ENCODE data around the gene MRPL12. TPM values are rescaled to one million over a fixed set of nuclear protein-coding genes. Genes with fewer than 3 reads are reported as not detected.

The MRPL12 gene
- total RNA-seq, 2 donors from 2014 or later: 53.4 to 63.5 TPM

DNA sequence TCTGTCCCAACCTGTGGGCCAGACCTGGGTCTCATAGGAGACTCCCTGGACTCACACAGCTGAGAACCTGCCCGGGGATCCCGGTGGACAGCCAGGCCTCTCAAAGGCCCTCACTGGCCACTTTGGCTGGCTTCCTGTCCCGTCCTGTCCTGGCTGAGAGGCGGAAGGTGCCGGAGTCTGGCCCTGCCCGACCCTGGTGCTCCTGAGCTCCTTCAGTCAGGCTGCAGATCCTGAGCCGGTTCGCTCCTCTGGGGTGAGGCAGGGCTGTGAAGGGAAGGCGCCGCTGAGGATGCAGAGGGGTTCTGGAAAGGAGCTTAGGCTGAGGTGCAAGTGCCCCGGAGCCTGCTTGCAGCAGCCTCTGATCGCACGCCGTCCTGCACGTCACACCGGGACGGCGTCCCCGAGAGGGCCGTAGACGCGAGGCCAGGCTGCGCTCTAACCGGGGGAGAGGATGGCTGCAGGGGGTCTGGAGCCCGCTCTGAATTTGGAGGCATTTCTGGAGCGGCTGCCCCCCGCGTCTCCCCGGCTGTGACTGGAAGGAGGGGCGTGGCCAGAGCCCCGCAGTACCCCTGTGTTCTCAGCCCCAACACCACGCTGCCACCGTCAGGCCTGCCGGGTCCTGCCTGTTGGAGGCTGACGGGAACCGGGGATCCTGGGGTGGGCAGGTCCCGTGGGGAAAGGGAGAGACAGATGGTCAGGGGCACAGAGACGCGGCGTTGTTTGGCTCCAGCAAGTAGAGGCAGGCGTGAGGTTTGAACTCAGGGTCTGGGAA, 15.2 kb upstream of the MRPL12 start:
- TF ChIP-seq POLR2AphosphoS5 (IDR thresholded peaks at IDR 0.05) (no peak), POLR2A (IDR thresholded peaks at IDR 0.05) (no peak)
- TF ChIP-seq, protein P1, sequence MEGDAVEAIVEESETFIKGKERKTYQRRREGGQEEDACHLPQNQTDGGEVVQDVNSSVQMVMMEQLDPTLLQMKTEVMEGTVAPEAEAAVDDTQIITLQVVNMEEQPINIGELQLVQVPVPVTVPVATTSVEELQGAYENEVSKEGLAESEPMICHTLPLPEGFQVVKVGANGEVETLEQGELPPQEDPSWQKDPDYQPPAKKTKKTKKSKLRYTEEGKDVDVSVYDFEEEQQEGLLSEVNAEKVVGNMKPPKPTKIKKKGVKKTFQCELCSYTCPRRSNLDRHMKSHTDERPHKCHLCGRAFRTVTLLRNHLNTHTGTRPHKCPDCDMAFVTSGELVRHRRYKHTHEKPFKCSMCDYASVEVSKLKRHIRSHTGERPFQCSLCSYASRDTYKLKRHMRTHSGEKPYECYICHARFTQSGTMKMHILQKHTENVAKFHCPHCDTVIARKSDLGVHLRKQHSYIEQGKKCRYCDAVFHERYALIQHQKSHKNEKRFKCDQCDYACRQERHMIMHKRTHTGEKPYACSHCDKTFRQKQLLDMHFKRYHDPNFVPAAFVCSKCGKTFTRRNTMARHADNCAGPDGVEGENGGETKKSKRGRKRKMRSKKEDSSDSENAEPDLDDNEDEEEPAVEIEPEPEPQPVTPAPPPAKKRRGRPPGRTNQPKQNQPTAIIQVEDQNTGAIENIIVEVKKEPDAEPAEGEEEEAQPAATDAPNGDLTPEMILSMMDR (IDR thresholded peaks at IDR 0.05): no peak
- no peaks in the 10 kb centered on the region for H3K9me3 ChIP-seq
- intact Hi-C loops (cut with DNase I): no loop called here
- H3K4me3 ChIP-seq: no peak overlapping the region
- no peaks in the 10 kb centered on the region for H3K27me3 ChIP-seq (replicated peaks; ENCODE audit: insufficient read depth)
- 95% methylated on average over 29 of the region's 41 CpGs for WGBS
- H3K4me1 ChIP-seq (replicated peaks): peaks cover 11% of the 10 kb centered on the region
- no peak for DNase-seq (ENCODE audit: low spot score)
- H3K27ac ChIP-seq: no peak overlapping the region
- H3K36me3 ChIP-seq: peaks cover 3 to 51% of the 10 kb centered on the region in 2 donors

DNA sequence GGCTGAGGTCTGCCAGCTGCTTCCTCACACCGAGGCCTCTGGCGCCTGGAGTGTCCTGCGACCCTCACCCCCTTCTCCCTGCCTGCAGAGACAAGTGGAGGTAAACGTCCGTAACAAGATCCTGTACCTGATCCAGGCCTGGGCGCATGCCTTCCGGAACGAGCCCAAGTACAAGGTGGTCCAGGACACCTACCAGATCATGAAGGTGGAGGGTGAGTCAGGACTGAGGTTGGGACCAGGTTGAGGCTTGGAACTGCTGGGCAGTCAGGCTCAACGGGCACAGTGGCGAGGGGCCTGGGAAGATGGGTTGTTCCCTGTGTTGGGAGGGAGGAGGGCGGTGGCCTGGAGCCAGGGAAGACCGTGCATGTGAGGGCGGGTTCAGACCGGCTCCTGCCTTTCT, 14.6 kb upstream of the MRPL12 start:
- H3K27me3 ChIP-seq (replicated peaks; ENCODE audit: insufficient read depth): no peaks in the 10 kb centered on the region
- DNase-seq (ENCODE audit: low spot score): no peak
- TF ChIP-seq POLR2A (IDR thresholded peaks at IDR 0.05): no peak
- no peak for TF ChIP-seq POLR2AphosphoS5 (IDR thresholded peaks at IDR 0.05)
- TF ChIP-seq, protein P1 (IDR thresholded peaks at IDR 0.05): no peak
- H3K9me3 ChIP-seq: no peaks in the 10 kb centered on the region
- intact Hi-C loops (cut with DNase I): no loop called here
- no peak overlapping the region for H3K27ac ChIP-seq
- WGBS: 59% methylated on average over 14 of the region's 14 CpGs
- H3K4me3 ChIP-seq: no peak overlapping the region
- H3K4me1 ChIP-seq (replicated peaks): peaks cover 11% of the 10 kb centered on the region
- H3K36me3 ChIP-seq: peaks cover 3 to 51% of the 10 kb centered on the region in 2 donors

DNA sequence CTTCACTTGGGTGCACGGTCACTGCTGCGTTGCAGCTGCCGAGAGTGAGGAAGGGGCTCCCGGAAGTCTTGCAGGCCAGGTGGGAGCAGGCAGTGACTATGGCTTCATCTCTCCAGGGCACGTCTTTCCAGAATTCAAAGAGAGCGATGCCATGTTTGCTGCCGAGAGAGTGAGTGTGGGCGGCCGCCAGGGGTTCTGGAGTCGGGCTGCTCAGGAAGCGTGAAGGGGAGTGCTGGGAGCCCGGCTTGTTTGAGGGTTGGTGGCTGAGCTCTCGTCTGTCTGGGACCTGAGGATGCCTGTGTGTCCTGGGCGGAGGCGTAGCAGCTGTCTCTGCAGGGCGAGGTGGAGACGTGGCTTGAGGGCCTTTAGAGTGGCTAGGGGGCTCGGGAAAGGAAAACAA, 13.1 kb upstream of the MRPL12 start:
- no peaks in the 10 kb centered on the region for H3K9me3 ChIP-seq
- 90% methylated on average over 18 of the region's 18 CpGs for WGBS
- peaks cover 12 to 61% of the 10 kb centered on the region in 2 donors for H3K36me3 ChIP-seq
- H3K4me1 ChIP-seq (replicated peaks): peaks cover 3% of the 10 kb centered on the region
- H3K27me3 ChIP-seq (replicated peaks; ENCODE audit: insufficient read depth): no peaks in the 10 kb centered on the region
- no peak overlapping the region for H3K27ac ChIP-seq
- intact Hi-C loops (cut with DNase I): no loop called here
- TF ChIP-seq, protein P1 (IDR thresholded peaks at IDR 0.05): no peak
- TF ChIP-seq POLR2A (IDR thresholded peaks at IDR 0.05): no peak
- TF ChIP-seq POLR2AphosphoS5 (IDR thresholded peaks at IDR 0.05): no peak
- DNase-seq (ENCODE audit: low spot score): no peak
- no peak overlapping the region for H3K4me3 ChIP-seq

DNA sequence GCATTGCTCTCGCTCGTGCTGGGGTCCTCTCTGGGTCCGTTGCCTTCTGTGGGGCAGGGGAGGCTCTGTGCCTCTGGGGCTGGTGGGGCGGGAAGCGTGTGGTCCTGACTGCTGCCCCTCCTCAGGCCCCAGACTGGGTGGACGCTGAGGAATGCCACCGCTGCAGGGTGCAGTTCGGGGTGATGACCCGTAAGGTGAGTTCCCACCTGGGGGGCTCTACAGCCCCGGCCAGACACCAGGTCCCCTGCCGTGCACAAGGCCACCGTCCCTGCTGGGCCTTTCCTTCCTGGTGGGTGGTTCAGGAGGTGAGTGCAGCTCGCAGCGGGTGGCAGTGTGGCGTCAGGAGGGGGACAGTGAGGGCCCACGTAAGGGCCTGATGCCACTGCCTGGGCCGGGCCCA, 12.6 kb upstream of the MRPL12 start:
- WGBS: 81% methylated on average over 14 of the region's 17 CpGs

More for the DNA sequence above, 12.6 kb upstream of the MRPL12 start:
- H3K4me1 ChIP-seq (replicated peaks): no peaks in the 10 kb centered on the region
- H3K9me3 ChIP-seq: no peaks in the 10 kb centered on the region
- TF ChIP-seq POLR2AphosphoS5 (IDR thresholded peaks at IDR 0.05): no peak
- no peak for TF ChIP-seq POLR2A (IDR thresholded peaks at IDR 0.05)
- TF ChIP-seq, protein P1 (IDR thresholded peaks at IDR 0.05): no peak
- no peak for DNase-seq (ENCODE audit: low spot score)
- H3K27me3 ChIP-seq (replicated peaks; ENCODE audit: insufficient read depth): no peaks in the 10 kb centered on the region
- no peak overlapping the region for H3K4me3 ChIP-seq
- peaks cover 15 to 66% of the 10 kb centered on the region in 2 donors for H3K36me3 ChIP-seq
- H3K27ac ChIP-seq: no peak overlapping the region
- intact Hi-C loops (cut with DNase I): no loop called here
